Naive B cell (primary cell): ENCODE measurements around the gene PTPRE. TPM values are rescaled to one million over a fixed set of nuclear protein-coding genes. Genes with fewer than 3 reads are reported as not detected.
A peak's percentile ranks its signal among the peaks of the same experiment; 100 is the strongest.

Experiments
- ATAC-seq, 2 donors: fragments of 150-1000 bp; cut with Tn5 transposase; 2 replicates each; pipeline ENCODE4 v1.10.0; 2021; ENCODE audit warnings: low read depth in 2 of 2, mild to moderate bottlenecking in 2 of 2, moderate library complexity in 2 of 2
- DNase-seq: peaks from one replicate; pipeline ENCODE4 v3.0.0; 2022
- H3K27ac Mint-ChIP-seq, 6 donors: one replicate each; pipeline ENCODE4 v1.8.0; 2020 to 2022; ENCODE audit warnings: mild to moderate bottlenecking in 6 of 6, mixed read lengths in 6 of 6, moderate library complexity in 5 of 6, inconsistent platforms in 2 of 6
- H3K27me3 Mint-ChIP-seq, 3 donors: one replicate each; pipeline ENCODE4 v1.8.0; 2021 to 2022; ENCODE audit warnings: mixed read lengths in 3 of 3, mild to moderate bottlenecking in 1 of 3
- H3K36me3 Mint-ChIP-seq, 2 donors: one replicate each; pipeline ENCODE4 v1.8.0; 2020 to 2022; ENCODE audit warnings: mixed read lengths in 2 of 2, inconsistent platforms in 1 of 2, mild to moderate bottlenecking in 1 of 2
- H3K4me1 Mint-ChIP-seq, 3 donors: one replicate each; pipeline ENCODE4 v1.8.0; 2020 to 2022; ENCODE audit warnings: mixed read lengths in 3 of 3, inconsistent platforms in 1 of 3, mild to moderate bottlenecking in 1 of 3, moderate library complexity in 1 of 3
- H3K4me3 Mint-ChIP-seq, 8 donors: one replicate each; pipeline ENCODE4 v1.8.0; 2020 to 2022; ENCODE audit warnings: mild to moderate bottlenecking in 8 of 8, mixed read lengths in 8 of 8, moderate library complexity in 8 of 8, inconsistent platforms in 2 of 8
- H3K9me3 Mint-ChIP-seq, 7 donors: one replicate each; pipeline ENCODE4 v1.8.0; 2020 to 2022; ENCODE audit warnings: mixed read lengths in 7 of 7, mild to moderate bottlenecking in 5 of 7, inconsistent platforms in 2 of 7, moderate library complexity in 1 of 7
- polyA plus RNA-seq, 6 donors: library from polyadenylated mRNA; unstranded; fragments of 300-500 nt; fragmentation: Illumina TruSeq; gene quantifications; one replicate each; pipeline ENCODE4 v1.2.3, GENCODE V29; 2021; ENCODE audit warnings: low read depth in 6 of 6

PTPRE gene
- polyA plus RNA-seq, 6 donors from 2014 or later = 6.0 to 15.9 (median 9.9) TPM

GRCh38 chr10:127887541-127888415 lies 19.1 kb upstream of the PTPRE start:
- Mint-ChIP-seq H3K9me3 (no peaks in the 10 kb centered on the region), H3K27me3 (peaks cover 0 to 8% (median 8%) of the 10 kb centered on the region in 3 donors), H3K27ac (peak overlapping the region in 2 of 6 donors; percentile 22 to 72), H3K4me1 (peaks cover 0 to 4% (median 0%) of the 10 kb centered on the region in 3 donors), H3K36me3 (no peaks in the 10 kb centered on the region), H3K4me3 (peak overlapping the region in 1 of 8 donors; percentile 70)
- no peak for ATAC-seq
- no peak for DNase-seq

GRCh38 chr10:127888521-127889312 lies 18.2 kb upstream of the PTPRE start:
- no peak for DNase-seq
- Mint-ChIP-seq H3K27ac (peak overlapping the region in 1 of 6 donors; percentile 22), H3K4me1 (no peaks in the 10 kb centered on the region), H3K27me3 (peaks cover 0 to 14% (median 8%) of the 10 kb centered on the region in 3 donors), H3K36me3 (no peaks in the 10 kb centered on the region), H3K9me3 (no peaks in the 10 kb centered on the region), H3K4me3 (no peak overlapping the region)
- ATAC-seq = no peak

DNA sequence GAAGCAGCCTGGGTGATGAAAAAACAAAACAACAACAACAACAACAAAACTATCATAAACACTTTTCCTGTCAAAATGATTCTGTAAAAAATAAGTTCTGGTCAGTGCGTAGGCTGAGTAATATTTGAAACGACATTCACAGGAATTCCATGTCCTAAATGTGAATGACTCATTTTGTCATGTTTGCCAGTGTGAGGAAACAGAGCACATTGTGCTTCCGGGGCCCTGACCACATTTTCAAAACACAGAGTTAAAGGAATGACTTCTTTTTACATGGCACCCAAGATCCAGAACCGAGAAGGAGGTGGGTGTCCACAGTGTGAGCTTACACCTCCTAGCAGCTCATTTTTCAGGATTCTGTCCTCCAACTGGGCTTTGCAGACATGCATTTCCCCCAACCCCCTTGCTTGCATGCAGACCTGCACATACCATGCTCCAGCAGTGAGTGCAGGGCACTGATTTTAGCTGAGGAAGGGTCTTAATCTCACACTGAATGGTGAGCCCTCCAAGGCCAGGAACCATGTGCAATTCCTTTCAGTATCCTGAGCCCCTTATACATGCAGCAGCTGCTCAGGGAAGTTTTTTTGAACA lies 17.2 kb upstream of the PTPRE start:
- H3K4me1 Mint-ChIP-seq = no peaks in the 10 kb centered on the region
- DNase-seq (no peak), ATAC-seq (no peak)
- H3K27ac Mint-ChIP-seq = no peak overlapping the region
- no peaks in the 10 kb centered on the region for H3K9me3 Mint-ChIP-seq
- no peaks in the 10 kb centered on the region for H3K36me3 Mint-ChIP-seq
- no peak overlapping the region for H3K4me3 Mint-ChIP-seq
- peaks cover 0 to 18% (median 8%) of the 10 kb centered on the region in 3 donors for H3K27me3 Mint-ChIP-seq

- DNase-seq (no peak), ATAC-seq (no peak)
- H3K27ac Mint-ChIP-seq = no peak overlapping the region
- no peaks in the 10 kb centered on the region for H3K36me3 Mint-ChIP-seq
- no peak overlapping the region for H3K4me3 Mint-ChIP-seq
- no peaks in the 10 kb centered on the region for H3K4me1 Mint-ChIP-seq
- H3K27me3 Mint-ChIP-seq = peaks cover 0 to 18% (median 8%) of the 10 kb centered on the region in 3 donors
- H3K9me3 Mint-ChIP-seq = no peaks in the 10 kb centered on the region
Observed at GRCh38 chr10:127890216-127890615, 16.7 kb upstream of the PTPRE start.

DNA sequence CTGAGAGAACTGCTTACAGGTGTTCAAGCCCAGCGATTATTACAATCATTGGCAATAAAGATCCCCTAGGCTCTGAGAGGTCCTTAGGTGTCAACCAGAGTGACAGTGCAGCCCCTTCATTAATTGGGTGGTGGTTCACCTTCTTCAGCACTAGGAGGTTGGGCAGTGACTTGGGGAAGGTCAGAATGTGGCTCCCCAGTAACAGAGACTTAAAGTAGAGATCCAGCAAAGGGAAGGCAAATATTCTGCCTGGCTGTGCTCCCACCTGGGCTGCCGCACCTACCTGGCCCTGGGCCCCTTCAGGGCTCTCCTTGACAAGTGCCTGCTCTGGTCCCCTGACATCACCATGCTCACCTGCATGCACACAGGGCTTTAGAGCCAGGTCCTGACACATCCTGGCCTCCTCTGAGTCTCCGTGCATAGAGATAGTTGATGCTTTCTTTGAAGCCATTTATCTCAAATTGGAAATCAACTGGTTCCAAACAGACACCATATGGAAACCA lies 16.0 kb upstream of the PTPRE start:
- DNase-seq (no peak), ATAC-seq (no peak)
- Mint-ChIP-seq H3K4me3 (no peak overlapping the region), H3K36me3 (no peaks in the 10 kb centered on the region), H3K4me1 (no peaks in the 10 kb centered on the region), H3K27ac (no peak overlapping the region), H3K27me3 (peaks cover 0 to 18% (median 8%) of the 10 kb centered on the region in 3 donors), H3K9me3 (no peaks in the 10 kb centered on the region)

GRCh38 chr10:127892743-127893142 lies 14.2 kb upstream of the PTPRE start, which contains the start of gene CLRN3:
Gene CLRN3, minus strand, starts transcription at chr10:127892941. Its CDS starts 157 bp downstream, at chr10:127892784.
- Mint-ChIP-seq H3K4me1 (no peaks in the 10 kb centered on the region), H3K9me3 (peaks cover 0 to 2% (median under 1%) of the 10 kb centered on the region in 7 donors), H3K36me3 (peaks cover 0 to under 1% of the 10 kb centered on the region in 2 donors), H3K4me3 (no peak within 1 kb of the TSS), H3K27me3 (peaks cover 0 to 18% (median 2%) of the 10 kb centered on the region in 3 donors), H3K27ac (peak within 1 kb of the TSS in 1 of 6 donors; percentile 11)
- DNase-seq (no peak), ATAC-seq (no peak)

DNA sequence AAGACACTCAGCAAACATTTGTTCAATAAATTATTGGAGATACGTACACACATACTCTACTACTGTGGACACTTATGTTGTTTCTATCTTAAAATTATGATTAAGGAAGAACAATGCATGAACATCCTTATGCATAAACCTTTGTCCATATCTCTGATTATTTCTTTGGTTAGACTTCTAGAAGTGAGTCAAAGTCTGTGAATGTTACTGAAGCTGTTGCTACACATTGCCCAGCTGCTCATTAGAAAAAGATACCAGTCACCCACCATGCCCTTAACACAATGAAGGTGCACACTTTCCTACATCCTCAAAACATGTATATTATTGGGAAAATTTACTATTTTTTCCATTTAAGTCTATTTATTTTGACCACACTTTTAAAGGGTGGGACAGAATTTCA lies 12.8 kb upstream of the PTPRE start:
- Mint-ChIP-seq H3K27me3 (peaks cover under 1 to 19% (median 12%) of the 10 kb centered on the region in 3 donors), H3K36me3 (peaks cover 0 to 8% of the 10 kb centered on the region in 2 donors), H3K27ac (no peak overlapping the region), H3K9me3 (peaks cover 5 to 14% (median 6%) of the 10 kb centered on the region in 7 donors), H3K4me3 (no peak overlapping the region), H3K4me1 (no peaks in the 10 kb centered on the region)
- ATAC-seq (no peak), DNase-seq (no peak)

GRCh38 chr10:127896590-127896989 lies 10.3 kb upstream of the PTPRE start:
- DNase-seq (no peak), ATAC-seq (no peak)
- Mint-ChIP-seq H3K4me1 (no peaks in the 10 kb centered on the region), H3K27ac (no peak overlapping the region), H3K4me3 (no peak overlapping the region), H3K9me3 (peaks cover 5 to 19% (median 8%) of the 10 kb centered on the region in 7 donors), H3K36me3 (peaks cover 0 to 8% of the 10 kb centered on the region in 2 donors), H3K27me3 (peaks cover 4 to 29% (median 22%) of the 10 kb centered on the region in 3 donors)

GRCh38 chr10:127897177-127897576 lies 9.7 kb upstream of the PTPRE start:
- Mint-ChIP-seq H3K36me3 (peaks cover 0 to 8% of the 10 kb centered on the region in 2 donors), H3K4me3 (no peak overlapping the region), H3K27me3 (peaks cover 4 to 29% (median 22%) of the 10 kb centered on the region in 3 donors), H3K9me3 (peaks cover 5 to 25% (median 10%) of the 10 kb centered on the region in 7 donors), H3K4me1 (no peaks in the 10 kb centered on the region), H3K27ac (no peak overlapping the region)
- ATAC-seq = no peak
- no peak for DNase-seq

GRCh38 chr10:127899766-127900387 lies 7.0 kb upstream of the PTPRE start:
- Mint-ChIP-seq H3K9me3 (peaks cover 5 to 33% (median 11%) of the 10 kb centered on the region in 7 donors), H3K4me1 (no peaks in the 10 kb centered on the region), H3K4me3 (no peak overlapping the region), H3K27ac (no peak overlapping the region), H3K36me3 (peaks cover 0 to 8% of the 10 kb centered on the region in 2 donors), H3K27me3 (peaks cover 14 to 39% (median 35%) of the 10 kb centered on the region in 3 donors)
- DNase-seq (no peak), ATAC-seq (no peak)

DNA sequence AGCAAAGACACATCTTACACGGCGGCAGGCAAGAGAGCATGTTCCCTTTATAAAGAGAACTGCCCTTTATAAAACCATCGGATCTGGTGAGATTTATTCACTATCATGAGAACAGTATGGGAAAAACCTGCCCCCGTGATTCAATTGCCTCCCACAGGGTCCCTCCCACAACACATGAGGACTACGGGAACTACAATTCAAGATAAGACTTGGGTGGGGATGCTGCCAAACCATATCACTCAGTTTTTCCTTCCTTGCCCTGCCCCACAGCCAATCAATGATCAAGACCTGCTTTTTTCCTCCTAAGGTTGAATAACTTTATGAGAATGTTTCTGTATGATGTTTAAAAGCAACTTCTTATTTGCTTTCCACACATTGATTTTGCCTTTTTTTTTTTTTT lies 3.1 kb upstream of the PTPRE start:
- H3K27ac Mint-ChIP-seq = no peak overlapping the region
- H3K36me3 Mint-ChIP-seq = no peaks in the 10 kb centered on the region
- ATAC-seq (no peak), DNase-seq (no peak)
- H3K9me3 Mint-ChIP-seq = peaks cover 0 to 23% (median 4%) of the 10 kb centered on the region in 7 donors
- no peak overlapping the region for H3K4me3 Mint-ChIP-seq
- no peaks in the 10 kb centered on the region for H3K4me1 Mint-ChIP-seq
- H3K27me3 Mint-ChIP-seq = peaks cover 18 to 57% (median 40%) of the 10 kb centered on the region in 3 donors

- peaks cover 0 to 16% (median 4%) of the 10 kb centered on the region in 7 donors for H3K9me3 Mint-ChIP-seq
- H3K4me3 Mint-ChIP-seq = no peak overlapping the region
- no peak for DNase-seq
- no peaks in the 10 kb centered on the region for H3K36me3 Mint-ChIP-seq
- H3K4me1 Mint-ChIP-seq = no peaks in the 10 kb centered on the region
- H3K27ac Mint-ChIP-seq = peak overlapping the region in 1 of 6 donors; percentile 58
- peaks cover 19 to 58% (median 43%) of the 10 kb centered on the region in 3 donors for H3K27me3 Mint-ChIP-seq
- ATAC-seq = no peak
Observed at GRCh38 chr10:127904311-127905000, 2.4 kb upstream of the PTPRE start.
